GM11168 (cell line): ENCODE measurements around the gene EVX1.

Source experiments
- in situ Hi-C: fragments of 300-500 bp; cut with MboI; formaldehyde crosslinking; loops from one replicate; pipeline ENCODE4 v1.12.0; 2022; ENCODE audit warnings: low sequenced_read_pairs; ENCODE audit not compliant: unreplicated experiment

Gene EVX1

DNA sequence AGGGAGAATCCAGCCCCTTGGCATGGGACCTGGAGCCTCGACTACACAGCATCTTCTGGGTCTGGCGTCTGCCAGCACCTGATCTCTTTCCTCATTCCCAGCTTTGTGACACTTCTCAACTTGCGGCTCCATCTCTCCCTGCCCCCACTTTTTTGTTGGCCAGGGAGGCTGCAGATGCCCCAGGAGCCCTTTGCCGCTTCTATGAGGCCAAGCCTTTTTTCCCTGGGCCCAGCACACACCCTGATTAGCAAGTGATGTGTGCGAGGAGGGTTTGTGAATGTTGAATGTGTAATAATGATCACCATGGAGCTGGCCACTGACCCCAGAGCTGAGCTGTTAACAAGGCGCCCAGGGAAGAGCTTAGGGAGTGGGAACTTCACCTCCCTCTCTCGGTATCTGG is 4.4 kb downstream of the EVX1 start:
- in situ Hi-C loops: no loop called here

DNA sequence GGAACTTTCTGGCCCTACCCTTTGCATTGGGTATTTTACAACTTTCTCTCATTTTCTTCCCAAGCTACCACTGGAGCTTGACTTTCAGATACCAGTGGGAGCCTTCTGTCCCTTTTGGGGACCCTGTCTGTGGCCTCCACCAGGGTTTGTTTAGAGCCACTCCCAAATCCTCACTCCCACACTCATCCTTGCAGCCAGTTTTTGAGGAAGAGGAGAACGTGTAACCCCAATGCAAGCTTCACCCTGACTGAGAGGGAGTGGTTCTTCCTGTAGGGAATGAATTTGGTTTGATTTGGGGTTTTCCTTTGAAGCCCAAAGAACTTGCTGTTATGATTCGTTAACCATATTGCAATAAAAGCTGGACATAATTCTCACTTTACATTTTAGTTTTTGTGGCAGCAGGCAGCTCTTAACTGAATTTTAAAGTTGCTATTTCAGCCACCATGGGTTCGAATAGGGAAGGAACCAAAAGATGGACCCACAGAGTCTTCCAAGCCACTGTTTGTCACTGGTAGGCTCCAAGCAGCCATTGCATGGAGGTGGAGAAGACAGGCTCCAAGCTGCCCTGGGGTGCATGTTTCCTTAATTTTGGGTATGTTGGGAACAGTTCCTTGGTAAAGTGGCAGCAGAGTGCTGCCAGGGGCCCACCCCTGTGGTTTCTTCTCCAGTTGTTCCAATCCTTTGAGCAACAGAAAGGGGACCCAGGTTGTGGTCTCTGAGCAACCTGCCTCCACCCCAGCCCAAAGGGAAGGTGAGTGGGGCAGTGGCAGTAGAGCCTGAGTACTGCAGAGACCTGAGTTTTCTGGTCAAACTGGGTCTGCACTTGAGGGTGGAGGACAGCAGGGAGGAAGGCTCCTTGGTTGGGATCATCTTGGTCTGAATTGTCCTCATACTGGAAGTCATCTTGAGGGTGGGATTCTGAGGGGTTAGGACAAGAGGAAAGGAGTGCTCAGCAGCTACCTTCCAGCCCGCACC is 5.1 kb downstream of the EVX1 start:
- in situ Hi-C loops: no loop called here

DNA sequence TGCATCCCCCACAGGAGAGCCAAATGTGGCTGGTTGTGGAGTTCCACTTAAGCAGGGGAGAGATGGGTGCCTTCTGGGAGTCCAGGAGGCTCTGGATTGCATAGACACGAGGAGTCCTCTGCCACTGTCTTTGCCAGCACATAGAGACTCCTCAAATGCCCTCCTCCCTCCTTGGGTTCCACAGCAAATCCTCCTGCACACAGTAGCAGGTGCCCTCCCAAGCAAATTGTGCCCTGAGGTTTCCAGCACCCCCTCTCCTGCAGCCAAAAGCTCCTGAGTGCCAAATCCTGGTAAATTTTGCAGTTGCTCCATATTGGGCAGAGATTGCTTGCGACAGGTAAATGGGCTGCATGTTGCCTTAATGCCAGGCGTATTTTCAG is 5.8 kb downstream of the EVX1 start:
- in situ Hi-C loops: no loop called here

DNA sequence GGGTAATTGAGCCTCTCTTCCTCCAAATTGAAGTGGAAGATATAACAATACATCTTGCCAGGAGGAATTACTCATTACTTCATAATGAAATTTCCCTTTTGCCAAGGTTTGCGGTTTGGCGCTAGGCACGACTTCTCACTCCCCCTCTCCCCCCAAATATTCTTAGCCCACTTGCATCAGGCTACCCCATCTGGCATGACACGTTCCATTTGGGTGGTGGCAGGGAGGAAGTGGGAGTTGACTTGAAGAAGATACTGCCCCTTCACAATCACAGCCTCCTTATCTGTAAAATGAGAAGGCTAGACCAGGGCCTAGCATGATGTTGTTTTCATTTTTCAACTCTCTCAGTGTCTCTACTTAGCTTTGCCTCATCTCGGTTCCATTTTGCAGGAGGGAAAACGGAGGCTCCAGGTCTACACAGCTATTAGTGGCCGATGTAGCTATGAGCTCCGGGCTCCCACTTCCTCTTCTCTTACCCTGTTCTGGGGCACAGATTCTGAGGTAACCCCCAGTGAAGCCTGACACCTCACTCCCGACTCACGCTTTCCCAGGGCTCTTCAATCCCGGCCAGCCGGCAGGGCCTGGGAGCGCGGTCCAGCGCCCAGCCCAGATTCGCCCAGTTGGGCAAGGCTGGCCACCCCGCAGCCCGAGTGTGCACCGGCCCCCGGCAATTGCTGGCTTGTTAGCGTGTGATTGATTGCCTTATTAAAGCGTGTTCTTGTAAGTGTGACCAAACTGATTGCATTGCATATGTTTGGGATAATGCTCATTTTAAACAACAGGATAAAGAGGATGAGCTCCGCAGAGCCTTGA is 6.5 kb downstream of the EVX1 start:
- in situ Hi-C loops: no loop called here

DNA sequence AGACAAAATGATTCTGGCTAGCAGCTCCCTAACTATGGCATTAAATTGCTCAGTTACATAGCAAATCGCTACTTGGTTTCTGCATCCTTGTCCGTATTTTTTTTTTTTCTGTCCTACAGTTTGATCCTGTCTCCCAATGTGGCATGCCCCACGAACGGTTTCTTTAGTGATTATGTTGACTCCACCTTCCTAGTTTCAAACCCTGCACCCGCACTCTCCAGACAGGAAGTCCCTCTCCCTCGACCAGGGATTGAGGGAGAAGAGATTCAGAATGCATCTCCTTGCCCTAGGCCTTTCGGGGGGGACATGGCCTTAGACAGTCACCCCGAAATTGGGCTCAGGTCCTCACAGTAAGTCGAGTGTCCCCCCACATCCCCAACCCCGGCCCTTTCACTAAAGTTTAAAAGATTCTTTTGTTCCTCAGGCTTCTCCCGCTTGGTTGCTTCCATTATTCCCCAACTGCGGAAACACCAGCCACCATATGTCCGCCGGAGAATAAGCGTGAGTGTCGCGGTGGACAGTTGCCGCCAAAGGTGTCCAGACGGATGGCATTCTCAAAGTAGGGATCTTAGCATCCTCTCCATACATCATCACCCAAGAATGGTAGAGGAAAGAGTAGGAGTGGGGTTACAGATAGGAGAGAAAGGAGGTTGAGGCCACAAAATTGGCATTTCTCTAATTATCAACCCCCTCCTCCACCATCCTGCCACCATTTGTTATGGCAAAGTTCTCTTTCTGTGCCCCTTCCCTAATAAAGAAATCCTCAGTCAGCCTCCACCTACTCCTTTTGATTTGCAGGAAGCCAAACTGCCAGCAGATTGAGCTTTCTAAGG is 7.3 kb downstream of the EVX1 start:
- in situ Hi-C loops: no loop called here

DNA sequence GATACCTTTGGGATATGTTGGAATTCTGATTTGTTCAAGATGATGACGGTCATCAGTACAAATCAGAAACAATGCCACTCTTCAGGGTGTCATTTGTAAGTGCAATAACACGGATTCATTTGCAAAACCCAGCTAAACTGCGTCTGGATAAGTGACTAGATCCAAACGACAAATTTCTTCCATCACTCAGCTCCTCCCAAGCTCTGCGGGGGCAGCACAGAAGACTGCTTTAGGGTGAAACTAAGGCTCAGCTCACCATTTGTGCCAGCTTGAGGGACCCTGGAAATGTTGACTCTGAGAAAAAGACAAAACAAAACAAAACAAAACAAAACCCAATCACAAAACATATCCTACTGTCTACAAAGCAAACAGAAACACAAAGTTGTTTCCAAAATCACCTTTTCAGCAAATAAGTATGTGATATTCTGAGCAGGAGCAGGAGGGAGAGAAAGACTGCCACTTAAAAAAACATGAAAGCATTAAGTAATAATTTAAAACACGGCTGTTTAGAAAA is 8.0 kb downstream of the EVX1 start:
- in situ Hi-C loops: no loop called here

DNA sequence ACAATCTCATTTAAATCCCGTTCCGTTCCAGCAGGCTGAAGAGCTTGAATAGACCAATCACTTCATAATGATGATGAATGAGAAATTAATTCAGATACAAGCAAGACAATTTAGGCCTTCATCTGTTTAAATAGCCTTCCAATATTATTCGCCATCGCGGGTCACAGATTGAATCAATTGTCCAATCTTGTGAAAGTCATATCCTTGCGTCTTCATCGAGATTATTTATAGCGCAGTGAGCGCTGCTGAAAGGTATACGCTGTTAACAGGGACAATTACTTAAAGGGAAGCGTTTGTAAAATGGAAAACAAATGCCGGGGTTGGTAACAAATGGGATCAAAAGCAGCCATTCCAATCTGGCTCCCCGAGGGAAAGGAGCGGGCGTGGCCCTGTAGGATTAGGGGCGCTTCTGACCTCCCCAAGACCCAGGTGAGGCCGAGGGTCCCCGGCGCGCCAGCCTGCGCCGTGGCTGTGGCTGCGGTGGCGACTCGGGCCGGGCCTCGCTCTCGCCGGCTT is 8.6 kb downstream of the EVX1 start:
- in situ Hi-C loops: no loop called here

DNA sequence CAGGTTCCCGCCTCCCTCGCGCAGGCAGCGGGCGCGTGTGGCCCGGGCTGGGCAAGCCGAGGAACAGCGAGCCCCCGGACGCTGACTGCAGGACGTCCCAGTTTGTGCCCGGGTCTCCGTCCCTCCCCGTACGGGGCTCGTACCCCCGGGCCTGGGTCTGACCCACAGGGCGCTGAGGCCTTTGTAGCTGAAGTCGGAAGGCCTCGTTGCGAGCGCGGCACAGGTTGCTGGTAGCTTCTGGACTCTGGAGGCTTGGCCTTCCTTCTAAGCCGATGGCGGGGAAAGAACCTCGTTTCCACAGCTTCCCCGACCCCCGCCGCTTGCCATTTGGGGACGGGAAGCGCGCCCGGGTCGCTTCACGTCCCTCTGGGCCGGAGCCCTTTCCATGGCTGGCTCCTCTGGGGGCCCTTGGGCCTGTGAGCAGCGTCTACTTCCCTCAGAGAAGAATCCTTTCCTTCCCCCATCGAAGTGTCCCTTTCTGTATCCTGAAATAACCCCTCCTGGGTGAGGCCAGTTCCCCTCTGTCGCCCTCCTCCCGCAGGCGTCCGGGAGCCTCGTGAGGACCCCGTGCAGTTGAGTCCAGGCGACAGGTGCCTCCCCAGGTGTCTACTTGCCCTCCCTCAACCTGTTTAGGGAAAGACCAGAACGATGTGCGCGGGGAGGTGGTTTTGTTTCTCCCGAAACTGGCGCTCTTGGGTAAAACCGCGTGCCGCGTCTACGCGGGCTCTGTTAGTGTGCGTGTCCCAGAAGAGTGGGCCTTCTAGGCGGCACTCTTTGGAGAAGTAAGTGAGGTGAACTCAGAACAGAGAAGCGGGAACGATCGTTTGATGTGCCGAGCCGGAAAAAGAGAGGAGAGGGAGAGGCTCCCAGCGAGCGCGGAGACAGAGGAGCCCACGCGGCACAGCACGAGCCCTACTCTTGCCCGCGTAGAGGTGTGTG is 9.3 kb downstream of the EVX1 start:
- in situ Hi-C loops: no loop called here

DNA sequence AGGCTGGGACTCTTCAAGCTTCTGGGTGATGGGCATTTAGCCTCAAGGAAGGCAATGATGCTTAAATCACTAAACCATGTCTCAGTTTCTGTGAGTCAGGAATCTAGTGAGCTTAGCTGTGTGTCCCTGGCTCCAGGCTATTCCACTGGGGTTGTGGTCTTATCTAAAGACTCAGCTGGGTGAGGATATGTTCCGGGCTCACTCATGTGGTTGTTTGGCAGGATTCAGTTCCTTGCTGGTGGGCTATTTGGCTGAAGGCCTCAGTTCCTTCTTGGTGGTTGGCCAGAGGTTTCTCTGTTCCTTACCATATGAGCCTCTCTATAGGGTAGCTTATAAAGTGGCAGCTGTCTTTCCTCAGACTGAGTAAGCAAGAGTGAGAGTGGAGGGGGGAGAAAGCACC is 12.0 kb downstream of the EVX1 start:
- in situ Hi-C loops: no loop called here

DNA sequence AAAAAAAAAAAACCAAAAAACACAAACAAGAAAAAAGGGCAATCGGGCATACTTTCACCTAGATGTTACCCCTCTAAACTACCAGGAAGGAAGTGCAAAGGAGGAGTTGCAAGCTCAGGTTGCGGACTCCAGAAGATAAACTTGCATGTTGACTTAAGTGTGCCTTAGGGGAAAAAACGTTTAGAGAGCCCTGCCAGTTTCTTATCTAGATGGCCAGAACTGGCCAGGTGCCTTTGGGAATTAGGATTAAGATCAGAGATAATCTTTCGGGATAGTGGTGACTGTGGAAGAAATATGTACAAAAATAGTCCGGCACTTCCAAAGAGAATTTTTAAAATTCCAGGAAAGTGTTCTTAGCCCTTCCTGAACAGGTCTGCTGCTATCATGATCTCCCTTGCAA is 17.6 kb downstream of the EVX1 start:
- in situ Hi-C loops: no loop called here

DNA sequence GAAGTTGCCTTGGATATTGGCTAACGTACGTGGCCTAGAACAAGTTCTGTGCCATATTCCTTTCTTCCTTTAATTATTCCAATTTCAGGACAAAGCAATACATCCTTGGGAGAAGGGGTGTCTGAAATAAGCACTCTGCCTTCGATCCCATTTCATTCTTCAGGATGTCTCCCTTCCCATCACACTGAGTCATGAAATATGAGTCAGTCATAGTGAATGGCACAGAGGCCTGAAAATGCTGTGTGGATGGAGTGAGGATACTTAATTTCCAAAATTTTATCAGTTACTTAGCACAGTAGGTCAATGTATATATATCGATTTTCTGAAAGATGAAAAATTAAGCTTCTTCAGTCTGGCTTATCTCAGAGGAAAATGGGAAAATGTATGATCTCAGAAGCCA is 19.5 kb downstream of the EVX1 start:
- in situ Hi-C loops: no loop called here

DNA sequence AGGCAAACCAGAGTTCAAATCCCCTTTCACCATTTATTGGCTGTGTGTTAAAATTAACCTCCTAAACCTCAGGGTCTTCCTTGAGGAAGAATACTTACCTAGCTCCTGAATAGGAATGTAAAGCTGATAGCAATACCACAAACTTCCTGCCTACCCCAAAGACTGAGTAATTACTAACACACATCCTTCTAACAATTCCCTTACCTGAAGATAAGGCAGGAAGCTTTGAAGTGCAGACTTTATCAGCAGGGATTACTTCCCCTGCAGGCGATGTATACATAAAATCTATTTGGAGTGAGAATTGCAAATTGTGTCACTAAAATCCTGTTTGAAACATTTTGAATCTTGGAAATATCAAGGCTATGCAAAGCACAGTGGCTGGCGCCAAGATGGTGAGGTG is 21.2 kb downstream of the EVX1 start:
- in situ Hi-C loops: no loop called here

DNA sequence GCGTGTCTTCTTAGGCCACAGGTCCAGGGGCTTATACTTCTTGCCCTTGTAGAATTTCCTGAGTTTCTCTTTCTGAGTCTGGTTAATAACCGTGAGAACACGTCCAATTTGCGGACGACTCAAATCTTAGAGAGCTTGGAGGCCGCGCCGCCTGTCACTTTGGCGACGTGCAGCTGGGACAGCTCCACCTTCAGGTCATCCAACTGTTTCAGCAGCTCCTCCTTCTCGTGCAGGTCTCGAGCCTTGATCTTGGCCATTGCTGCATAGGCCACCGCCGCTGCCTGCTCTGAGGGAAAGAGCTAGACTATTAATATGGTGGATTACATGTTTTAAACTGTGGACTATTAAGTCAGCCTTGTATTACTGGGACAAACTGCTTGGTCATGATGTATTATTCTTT is 26.9 kb downstream of the EVX1 start:
- in situ Hi-C loops: no loop called here

DNA sequence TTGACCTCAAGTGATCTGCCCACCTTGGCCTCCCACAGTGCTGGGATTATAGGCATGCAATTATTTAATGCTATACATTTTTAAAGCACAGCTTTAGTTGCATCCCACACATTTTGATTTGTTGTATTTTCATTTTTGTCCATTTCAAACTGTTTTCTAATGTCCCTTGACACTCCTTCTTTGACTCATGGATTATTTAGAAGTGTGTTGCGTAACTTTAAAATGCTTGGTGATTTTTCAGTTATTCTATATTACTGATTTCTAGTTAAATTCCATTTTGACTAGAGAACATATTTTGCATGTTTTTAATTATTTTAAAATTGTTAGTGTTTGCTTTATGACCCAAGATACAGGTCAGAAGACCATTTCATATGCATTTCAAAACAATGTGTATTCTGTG is 28.8 kb downstream of the EVX1 start:
- in situ Hi-C loops: no loop called here

DNA sequence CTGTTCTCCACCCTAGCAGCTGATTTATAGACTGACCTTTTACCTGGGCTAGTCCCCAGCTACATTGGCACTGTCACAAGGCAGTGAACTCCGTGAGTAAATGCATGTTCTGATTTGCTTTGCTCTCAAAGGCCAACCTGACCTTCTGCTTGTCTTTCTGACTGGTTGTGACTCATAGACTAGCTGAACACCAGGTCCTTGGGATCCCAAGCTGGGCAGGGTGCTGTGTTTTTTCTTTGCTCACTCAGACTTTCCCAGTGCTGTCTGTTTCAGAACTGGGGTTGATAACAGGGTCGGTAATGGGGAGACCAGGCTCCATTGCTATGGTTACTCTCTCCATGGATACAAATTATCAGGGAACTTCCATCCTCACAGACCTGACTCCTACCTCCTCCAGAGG is 35.0 kb downstream of the EVX1 start:
- in situ Hi-C loops: no loop called here

DNA sequence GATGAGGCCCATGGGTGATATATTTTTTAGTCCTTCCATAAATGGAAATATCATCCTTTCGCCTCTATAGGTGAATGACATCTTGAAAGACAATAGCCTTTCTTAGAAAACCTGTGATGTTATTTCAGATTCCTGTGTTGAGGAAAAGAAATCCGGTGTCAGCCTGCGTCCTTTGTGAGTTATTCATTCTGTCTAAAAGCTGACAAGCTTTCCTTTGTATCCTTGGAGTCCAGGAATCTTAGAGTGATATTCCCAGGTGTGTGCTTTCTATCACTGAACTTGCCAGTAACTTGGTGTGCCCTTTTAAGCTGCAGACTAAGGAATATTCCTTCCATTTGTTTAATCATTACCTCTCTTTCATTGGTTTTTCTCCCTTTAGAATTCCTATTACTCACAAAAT is 41.0 kb downstream of the EVX1 start:
- in situ Hi-C loops: no loop called here

DNA sequence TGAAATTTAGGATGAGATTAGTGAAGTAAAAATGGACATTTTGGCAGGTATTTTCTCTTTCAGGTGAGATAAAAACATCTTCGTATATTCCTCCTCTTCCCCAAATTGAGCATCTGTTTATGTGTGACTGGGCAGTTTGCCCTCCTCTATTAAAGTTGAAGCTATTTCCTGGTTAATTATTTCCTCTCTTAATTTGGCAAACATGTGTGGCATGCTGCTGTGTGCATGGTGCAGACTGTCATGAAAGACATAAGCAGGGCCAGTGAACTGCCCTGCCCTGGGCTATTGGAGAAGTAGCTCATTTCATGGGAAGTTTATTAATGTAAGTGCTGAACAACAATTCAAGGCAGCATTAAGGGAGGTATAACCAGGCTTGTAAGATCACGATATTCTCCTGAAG is 52.6 kb downstream of the EVX1 start:
- in situ Hi-C loops: no loop called here

DNA sequence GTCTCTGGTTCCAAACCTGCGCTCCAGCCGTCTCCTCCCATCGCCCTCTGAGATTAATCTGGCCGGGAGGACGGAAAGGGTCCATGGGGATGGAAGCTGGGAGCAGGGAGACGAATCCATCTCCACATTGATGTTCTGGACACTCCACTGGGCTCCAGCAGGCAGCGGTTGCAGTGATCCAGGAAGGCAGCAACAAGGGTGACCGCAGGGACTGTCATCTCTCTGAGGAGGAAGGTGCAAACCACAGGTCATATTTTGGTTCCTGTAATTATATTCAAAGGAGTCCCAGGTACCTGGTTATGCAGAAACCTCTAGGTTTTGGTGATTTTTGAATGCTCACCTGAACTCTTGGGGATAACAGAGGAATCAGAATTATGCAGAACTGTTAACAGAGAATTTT is 54.8 kb downstream of the EVX1 start:
- in situ Hi-C loops: no loop called here
